ENCODE data around the gene RAB10. TPM values are rescaled to one million over a fixed set of nuclear protein-coding genes. Genes with fewer than 3 reads are reported as not detected.

Gene RAB10
- total RNA-seq, 2 donors from 2014 or later, result 73.9 to 80.8 TPM

- Histone ChIP-seq H3K4me3 (no peak overlapping the region), H3K4me1 (ENCODE audit: control insufficient read depth in 1 of 2, low read depth in 2 of 2) (no peaks in the 10 kb centered on the region), H3K36me3 (no peaks in the 10 kb centered on the region), H3K27me3 (replicated peaks; ENCODE audit: insufficient read depth) (no peaks in the 10 kb centered on the region), H3K27ac (no peak overlapping the region), H3K9me3 (no peaks in the 10 kb centered on the region)
- TF ChIP-seq CTCF (IDR thresholded peaks at IDR 0.05), result peak; percentile 73
- ATAC-seq (ENCODE audit: insufficient number of reproducible peaks, low FRiP score, low read depth) (no peak), DNase-seq (ENCODE audit: low spot score) (peak; percentile 9)
Observed at GRCh38 chr2:26144953-26145680, 111.2 kb downstream of the RAB10 start.

GRCh38 chr2:26148501-26148900, 114.6 kb downstream of the RAB10 start:
- no peak for TF ChIP-seq CTCF (IDR thresholded peaks at IDR 0.05)
- DNase-seq (ENCODE audit: low spot score), result no peak
- no peaks in the 10 kb centered on the region for H3K36me3 ChIP-seq
- H3K9me3 ChIP-seq, result no peaks in the 10 kb centered on the region
- H3K27ac ChIP-seq, result no peak overlapping the region
- no peaks in the 10 kb centered on the region for H3K27me3 ChIP-seq (replicated peaks; ENCODE audit: insufficient read depth)
- ATAC-seq (ENCODE audit: insufficient number of reproducible peaks, low FRiP score, low read depth), result no peak
- H3K4me3 ChIP-seq, result no peak overlapping the region
- H3K4me1 ChIP-seq (ENCODE audit: control insufficient read depth in 1 of 2, low read depth in 2 of 2), result no peaks in the 10 kb centered on the region

GRCh38 chr2:26150243-26150642, 116.4 kb downstream of the RAB10 start:
- TF ChIP-seq CTCF (IDR thresholded peaks at IDR 0.05), result no peak
- H3K4me3 ChIP-seq, result no peak overlapping the region
- H3K27ac ChIP-seq, result no peak overlapping the region
- H3K9me3 ChIP-seq, result no peaks in the 10 kb centered on the region
- DNase-seq (ENCODE audit: low spot score) (no peak), ATAC-seq (ENCODE audit: insufficient number of reproducible peaks, low FRiP score, low read depth) (no peak)
- H3K36me3 ChIP-seq, result no peaks in the 10 kb centered on the region
- H3K4me1 ChIP-seq (ENCODE audit: control insufficient read depth in 1 of 2, low read depth in 2 of 2), result no peaks in the 10 kb centered on the region
- peaks cover 4% of the 10 kb centered on the region for H3K27me3 ChIP-seq (replicated peaks; ENCODE audit: insufficient read depth)

- TF ChIP-seq CTCF (IDR thresholded peaks at IDR 0.05), result no peak
- Histone ChIP-seq H3K36me3 (no peaks in the 10 kb centered on the region), H3K27ac (no peak overlapping the region), H3K4me3 (no peak overlapping the region), H3K9me3 (no peaks in the 10 kb centered on the region), H3K27me3 (replicated peaks; ENCODE audit: insufficient read depth) (peaks cover 4% of the 10 kb centered on the region), H3K4me1 (ENCODE audit: control insufficient read depth in 1 of 2, low read depth in 2 of 2) (no peaks in the 10 kb centered on the region)
- no peak for DNase-seq (ENCODE audit: low spot score)
- no peak for ATAC-seq (ENCODE audit: insufficient number of reproducible peaks, low FRiP score, low read depth)
Observed at GRCh38 chr2:26157580-26157979, 123.7 kb downstream of the RAB10 start.

- ATAC-seq (ENCODE audit: insufficient number of reproducible peaks, low FRiP score, low read depth), result no peak
- Histone ChIP-seq H3K27me3 (replicated peaks; ENCODE audit: insufficient read depth) (no peaks in the 10 kb centered on the region), H3K4me3 (no peak overlapping the region), H3K9me3 (no peaks in the 10 kb centered on the region), H3K36me3 (no peaks in the 10 kb centered on the region), H3K27ac (no peak overlapping the region), H3K4me1 (ENCODE audit: control insufficient read depth in 1 of 2, low read depth in 2 of 2) (no peaks in the 10 kb centered on the region)
- no peak for DNase-seq (ENCODE audit: low spot score)
- TF ChIP-seq CTCF (IDR thresholded peaks at IDR 0.05), result no peak
Observed at GRCh38 chr2:26161926-26162325, 128.0 kb downstream of the RAB10 start.
